Central memory CD8-positive, alpha-beta T cell (primary cell): Measurements from ENCODE around the gene ZNF446.

ENCODE experiments used
- ATAC-seq: fragments of 150-1000 bp; cut with Tn5 transposase; replicated peaks from 2 replicates; pipeline ENCODE4 v1.10.0; 2022; ENCODE audit warnings: mild to moderate bottlenecking, moderate FRiP score, moderate number of reproducible peaks; ENCODE audit not compliant: poor library complexity, severe bottlenecking; ENCODE audit errors: extremely low read depth
- DNase-seq, 2 donors: peaks; one replicate each; pipeline ENCODE4 v3.0.0; 2021; ENCODE audit warnings: low spot score in 2 of 2
- H3K27ac Mint-ChIP-seq: one replicate; pipeline ENCODE4 v1.8.0; 2022; ENCODE audit warnings: low read depth, mild to moderate bottlenecking, moderate library complexity, mixed read lengths
- H3K27me3 Mint-ChIP-seq: one replicate; pipeline ENCODE4 v1.8.0; 2022; ENCODE audit warnings: mixed read lengths
- H3K36me3 Mint-ChIP-seq: one replicate; pipeline ENCODE4 v1.8.0; 2022; ENCODE audit warnings: mild to moderate bottlenecking, moderate library complexity, mixed read lengths; ENCODE audit not compliant: insufficient read depth
- H3K4me1 Mint-ChIP-seq: one replicate; pipeline ENCODE4 v1.8.0; 2022; ENCODE audit warnings: mixed read lengths
- H3K4me3 Mint-ChIP-seq: one replicate; pipeline ENCODE4 v1.8.0; 2022; ENCODE audit warnings: mild to moderate bottlenecking, moderate library complexity, mixed read lengths
- H3K9me3 Mint-ChIP-seq: one replicate; pipeline ENCODE4 v1.8.0; 2022; ENCODE audit warnings: mixed read lengths

The ZNF446 gene

DNA sequence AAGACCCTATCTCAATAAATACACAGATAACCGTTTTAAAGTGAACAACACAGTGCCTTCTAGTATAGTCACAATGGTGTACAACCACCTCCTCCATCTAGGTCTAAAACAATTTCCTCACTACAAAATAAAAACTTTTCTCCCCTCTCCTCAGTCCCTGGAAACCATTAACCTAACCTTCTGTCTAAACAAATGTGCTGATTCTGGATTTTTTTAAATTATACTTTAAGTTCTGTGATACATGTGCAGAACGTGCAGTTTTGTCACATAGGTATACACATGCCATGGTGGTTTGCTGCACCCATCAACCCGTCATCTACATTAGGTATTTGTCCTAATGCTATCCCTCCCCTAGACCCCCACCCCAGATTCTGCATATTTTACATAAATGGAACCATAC, 53.3 kb downstream of the ZNF446 start:
- Mint-ChIP-seq H3K27ac (no peak overlapping the region), H3K4me3 (no peak overlapping the region), H3K9me3 (no peaks in the 10 kb centered on the region), H3K27me3 (peaks cover 17% of the 10 kb centered on the region), H3K4me1 (no peaks in the 10 kb centered on the region), H3K36me3 (no peaks in the 10 kb centered on the region)
- ATAC-seq, result no peak
- DNase-seq, result no peak
